Tibial nerve (tissue), 4 donors: ENCODE results near the gene GSC2.

ENCODE experiments used
- EP300 ChIP-seq, 2 donors: sonication (generic); formaldehyde crosslinking; IDR thresholded peaks; one replicate each; pipeline ENCODE4 v1.6.1; 2017; ENCODE audit warnings: antibody characterized with exemption in 2 of 2, mild to moderate bottlenecking in 1 of 2
- POLR2A ChIP-seq, 2 donors: fragments of 450-650 bp; IDR thresholded peaks; one replicate each; pipeline ENCODE4 v1.6.1; 2017; ENCODE audit warnings: antibody characterized with exemption in 2 of 2, mild to moderate bottlenecking in 2 of 2, moderate library complexity in 2 of 2
- TF ChIP-seq, protein P1 (sequence below), 5 experiments: fragments of 200-600 bp in 3 of 5; fragments of 450-650 bp in 2 of 5; sonication (generic) in 3 of 5; IDR thresholded peaks; one replicate each; pipeline ENCODE4 v1.5.1; 2016 to 2019; ENCODE audit warnings: antibody characterized with exemption in 5 of 5, mild to moderate bottlenecking in 3 of 5, moderate library complexity in 2 of 5

DNA sequence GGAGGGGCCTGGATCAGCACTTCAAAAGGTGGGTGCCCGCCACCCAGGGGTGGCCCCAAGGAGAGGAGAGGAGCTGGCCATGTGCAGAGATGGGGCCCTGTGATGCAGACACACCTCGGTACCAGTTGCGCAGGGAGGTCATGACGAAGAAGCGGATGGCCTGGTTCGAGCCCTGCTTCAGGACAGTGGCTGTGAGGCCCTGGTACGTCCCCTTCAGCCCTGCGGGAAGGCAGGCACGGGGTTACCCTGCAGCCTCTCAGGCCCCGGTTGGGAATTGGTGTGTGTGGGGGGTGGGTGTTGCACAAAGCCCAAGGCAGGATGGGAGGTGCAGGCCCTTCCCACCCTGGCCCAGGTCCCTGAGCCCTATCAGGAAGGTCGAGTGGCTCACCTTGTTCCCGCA is 26.6 kb upstream of the GSC2 start:
- TF ChIP-seq EP300 (IDR thresholded peaks at IDR 0.05) = no peak
- TF ChIP-seq, protein P1, sequence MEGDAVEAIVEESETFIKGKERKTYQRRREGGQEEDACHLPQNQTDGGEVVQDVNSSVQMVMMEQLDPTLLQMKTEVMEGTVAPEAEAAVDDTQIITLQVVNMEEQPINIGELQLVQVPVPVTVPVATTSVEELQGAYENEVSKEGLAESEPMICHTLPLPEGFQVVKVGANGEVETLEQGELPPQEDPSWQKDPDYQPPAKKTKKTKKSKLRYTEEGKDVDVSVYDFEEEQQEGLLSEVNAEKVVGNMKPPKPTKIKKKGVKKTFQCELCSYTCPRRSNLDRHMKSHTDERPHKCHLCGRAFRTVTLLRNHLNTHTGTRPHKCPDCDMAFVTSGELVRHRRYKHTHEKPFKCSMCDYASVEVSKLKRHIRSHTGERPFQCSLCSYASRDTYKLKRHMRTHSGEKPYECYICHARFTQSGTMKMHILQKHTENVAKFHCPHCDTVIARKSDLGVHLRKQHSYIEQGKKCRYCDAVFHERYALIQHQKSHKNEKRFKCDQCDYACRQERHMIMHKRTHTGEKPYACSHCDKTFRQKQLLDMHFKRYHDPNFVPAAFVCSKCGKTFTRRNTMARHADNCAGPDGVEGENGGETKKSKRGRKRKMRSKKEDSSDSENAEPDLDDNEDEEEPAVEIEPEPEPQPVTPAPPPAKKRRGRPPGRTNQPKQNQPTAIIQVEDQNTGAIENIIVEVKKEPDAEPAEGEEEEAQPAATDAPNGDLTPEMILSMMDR (IDR thresholded peaks at IDR 0.05) = no peak
- TF ChIP-seq POLR2A (IDR thresholded peaks at IDR 0.05) = no peak
